ENCODE measurements around the gene FADS3.

Gene FADS3

GRCh38 chr11:61925736-61926135 lies 34.4 kb upstream of the FADS3 start:
- Histone ChIP-seq H4K20me1 (ENCODE audit: insufficient read depth, low read length) (no peaks in the 10 kb centered on the region), H3K4me3 (ENCODE audit: low read depth in 1 of 2, low read length in 2 of 2) (no peak overlapping the region), H3K27ac (ENCODE audit: low read length) (no peak overlapping the region), H3K4me1 (ENCODE audit: insufficient read depth, low read length) (no peaks in the 10 kb centered on the region), H3K27me3 (ENCODE audit: insufficient read depth, low read length, poor library complexity) (peaks cover 11% of the 10 kb centered on the region), H3K9me3 (ENCODE audit: insufficient read depth, low read length, severe bottlenecking) (no peaks in the 10 kb centered on the region), H3K79me2 (ENCODE audit: insufficient read depth, low read length) (no peaks in the 10 kb centered on the region), H3K9ac (ENCODE audit: low read depth, low read length) (no peak overlapping the region), H3K4me2 (ENCODE audit: insufficient read depth, low read length) (no peak overlapping the region), H2AFZ (ENCODE audit: low read depth, low read length) (no peak overlapping the region), H3K36me3 (ENCODE audit: insufficient read depth, low read length) (no peaks in the 10 kb centered on the region)
- DNase-seq (no peak), ATAC-seq (ENCODE audit: insufficient read depth, low read depth) (no peak)
- TF ChIP-seq EZH2 (IDR thresholded peaks at IDR 0.05; ENCODE audit: borderline replicate concordance, low read depth, low read length, severe bottlenecking) (no peak), CTCF (IDR thresholded peaks at IDR 0.05; ENCODE audit: borderline replicate concordance, extremely low read depth, low read length, poor library complexity, severe bottlenecking) (no peak)

- Histone ChIP-seq H3K9ac (ENCODE audit: low read depth, low read length) (no peak overlapping the region), H3K27ac (ENCODE audit: low read length) (no peak overlapping the region), H4K20me1 (ENCODE audit: insufficient read depth, low read length) (peaks cover 4% of the 10 kb centered on the region; the same call in 1 of the 2 replicates), H3K27me3 (ENCODE audit: insufficient read depth, low read length, poor library complexity) (peaks cover 11% of the 10 kb centered on the region), H3K4me3 (ENCODE audit: low read depth in 1 of 2, low read length in 2 of 2) (no peak overlapping the region), H3K4me1 (ENCODE audit: insufficient read depth, low read length) (no peaks in the 10 kb centered on the region), H3K79me2 (ENCODE audit: insufficient read depth, low read length) (no peaks in the 10 kb centered on the region), H2AFZ (ENCODE audit: low read depth, low read length) (no peak overlapping the region), H3K9me3 (ENCODE audit: insufficient read depth, low read length, severe bottlenecking) (no peaks in the 10 kb centered on the region), H3K36me3 (ENCODE audit: insufficient read depth, low read length) (no peaks in the 10 kb centered on the region), H3K4me2 (ENCODE audit: insufficient read depth, low read length) (no peak overlapping the region)
- DNase-seq (no peak), ATAC-seq (ENCODE audit: insufficient read depth, low read depth) (no peak)
- TF ChIP-seq EZH2 (IDR thresholded peaks at IDR 0.05; ENCODE audit: borderline replicate concordance, low read depth, low read length, severe bottlenecking) (no peak), CTCF (IDR thresholded peaks at IDR 0.05; ENCODE audit: borderline replicate concordance, extremely low read depth, low read length, poor library complexity, severe bottlenecking) (no peak)
Measured at GRCh38 chr11:61924064-61924455, 32.7 kb upstream of the FADS3 start.

DNA sequence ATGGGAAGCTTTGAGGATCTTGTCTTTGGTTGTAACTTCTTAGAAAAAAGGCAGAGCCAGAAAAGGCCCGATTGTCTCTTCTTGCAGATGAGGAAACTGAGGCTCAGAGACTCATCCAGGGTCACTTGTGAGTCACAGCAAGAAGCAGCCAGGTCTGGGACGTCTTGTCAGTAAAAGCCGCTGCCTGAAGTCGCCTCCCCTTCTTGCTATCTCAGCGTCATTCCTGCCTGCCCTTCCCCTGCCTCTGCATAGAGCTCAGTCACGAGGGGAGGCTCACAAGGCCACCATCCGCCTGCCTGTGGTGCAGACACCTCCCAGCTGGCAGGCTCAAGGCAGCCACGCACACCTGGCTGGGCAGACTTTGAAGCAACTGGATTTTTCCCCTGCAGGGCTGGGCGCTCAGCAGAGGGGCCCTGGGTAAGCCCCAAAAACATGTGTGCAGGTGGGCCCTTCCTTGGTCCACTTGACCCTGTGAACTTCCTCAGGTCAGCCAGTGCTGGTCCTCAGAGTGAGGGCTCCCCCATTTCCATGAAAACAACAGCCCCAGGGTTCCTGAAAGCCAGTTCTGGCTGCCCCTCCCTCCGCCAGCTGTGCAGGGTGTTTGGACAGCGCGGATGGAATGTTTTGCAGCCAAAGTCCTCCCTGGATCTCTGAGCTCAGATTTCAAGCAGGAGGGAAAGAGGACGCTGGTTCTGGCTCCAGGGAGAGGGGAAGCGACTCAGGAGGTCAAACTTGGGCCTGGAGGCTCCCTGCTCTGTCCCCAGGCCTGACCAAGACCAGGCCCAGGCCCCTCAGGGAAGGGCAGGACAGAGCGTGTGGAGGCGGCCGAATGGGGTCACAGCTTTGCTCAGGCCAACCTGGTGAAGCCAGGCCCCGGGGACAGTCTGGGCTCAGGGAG lies 32.1 kb upstream of the FADS3 start:
- Histone ChIP-seq H3K9me3 (ENCODE audit: insufficient read depth, low read length, severe bottlenecking) (no peaks in the 10 kb centered on the region), H3K79me2 (ENCODE audit: insufficient read depth, low read length) (no peaks in the 10 kb centered on the region), H2AFZ (ENCODE audit: low read depth, low read length) (no peak overlapping the region), H4K20me1 (ENCODE audit: insufficient read depth, low read length) (peaks cover 4% of the 10 kb centered on the region; the same call in 1 of the 2 replicates), H3K9ac (ENCODE audit: low read depth, low read length) (no peak overlapping the region), H3K27ac (ENCODE audit: low read length) (no peak overlapping the region), H3K4me3 (ENCODE audit: low read depth in 1 of 2, low read length in 2 of 2) (no peak overlapping the region), H3K36me3 (ENCODE audit: insufficient read depth, low read length) (no peaks in the 10 kb centered on the region), H3K27me3 (ENCODE audit: insufficient read depth, low read length, poor library complexity) (peaks cover 14% of the 10 kb centered on the region), H3K4me1 (ENCODE audit: insufficient read depth, low read length) (no peaks in the 10 kb centered on the region), H3K4me2 (ENCODE audit: insufficient read depth, low read length) (no peak overlapping the region)
- DNase-seq (no peak), ATAC-seq (ENCODE audit: insufficient read depth, low read depth) (no peak; the same call in 2 of the 3 replicates)
- TF ChIP-seq CTCF (IDR thresholded peaks at IDR 0.05; ENCODE audit: borderline replicate concordance, extremely low read depth, low read length, poor library complexity, severe bottlenecking), result no peak
- no peak for TF ChIP-seq EZH2 (IDR thresholded peaks at IDR 0.05; ENCODE audit: borderline replicate concordance, low read depth, low read length, severe bottlenecking)
